ENCODE data around the gene CDIPT.
A peak's percentile ranks its signal among the peaks of the same experiment; 100 is the strongest.
"Not testable (repeated sequence)": the region's sequence is repeated elsewhere in the genome, so short reads cannot be mapped to it uniquely, and the experiment has no call there.

The CDIPT gene

GRCh38 chr16:29857133-29857760 lies 5.8 kb downstream of the CDIPT start:
- no peak for DNase-seq

- no peak for DNase-seq
These were observed 8.4 kb downstream of the CDIPT start for GRCh38 chr16:29854520-29855100.

GRCh38 chr16:29852654-29853053 lies 10.4 kb downstream of the CDIPT start:
- DNase-seq = no peak

GRCh38 chr16:29850998-29851397 lies 12.0 kb downstream of the CDIPT start:
- DNase-seq = no peak

GRCh38 chr16:29849505-29849904 lies 13.5 kb downstream of the CDIPT start:
- peak; percentile 17 for DNase-seq

GRCh38 chr16:29848420-29849297 lies 14.4 kb downstream of the CDIPT start:
- peak; percentile 77 for DNase-seq

DNA sequence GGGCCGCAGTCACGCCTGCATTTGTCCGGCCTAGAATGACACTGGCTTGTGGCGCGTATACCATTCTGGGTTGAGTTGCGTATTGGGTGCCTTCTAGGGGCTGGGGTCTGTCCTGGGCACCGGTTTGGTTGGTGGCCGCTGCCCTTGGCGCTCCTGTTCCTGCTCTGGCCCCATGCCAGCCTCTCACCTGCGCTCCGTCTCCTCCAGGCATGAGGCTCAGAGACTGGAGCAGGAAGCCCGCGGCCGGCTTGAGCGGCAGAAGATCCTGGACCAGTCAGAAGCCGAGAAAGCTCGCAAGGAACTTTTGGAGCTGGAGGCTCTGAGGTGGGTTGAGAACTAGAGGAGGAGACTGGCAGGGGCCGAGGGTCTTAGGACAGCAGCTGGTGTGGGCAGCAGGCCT lies 17.4 kb downstream of the CDIPT start:
- DNase-seq = no peak

DNA sequence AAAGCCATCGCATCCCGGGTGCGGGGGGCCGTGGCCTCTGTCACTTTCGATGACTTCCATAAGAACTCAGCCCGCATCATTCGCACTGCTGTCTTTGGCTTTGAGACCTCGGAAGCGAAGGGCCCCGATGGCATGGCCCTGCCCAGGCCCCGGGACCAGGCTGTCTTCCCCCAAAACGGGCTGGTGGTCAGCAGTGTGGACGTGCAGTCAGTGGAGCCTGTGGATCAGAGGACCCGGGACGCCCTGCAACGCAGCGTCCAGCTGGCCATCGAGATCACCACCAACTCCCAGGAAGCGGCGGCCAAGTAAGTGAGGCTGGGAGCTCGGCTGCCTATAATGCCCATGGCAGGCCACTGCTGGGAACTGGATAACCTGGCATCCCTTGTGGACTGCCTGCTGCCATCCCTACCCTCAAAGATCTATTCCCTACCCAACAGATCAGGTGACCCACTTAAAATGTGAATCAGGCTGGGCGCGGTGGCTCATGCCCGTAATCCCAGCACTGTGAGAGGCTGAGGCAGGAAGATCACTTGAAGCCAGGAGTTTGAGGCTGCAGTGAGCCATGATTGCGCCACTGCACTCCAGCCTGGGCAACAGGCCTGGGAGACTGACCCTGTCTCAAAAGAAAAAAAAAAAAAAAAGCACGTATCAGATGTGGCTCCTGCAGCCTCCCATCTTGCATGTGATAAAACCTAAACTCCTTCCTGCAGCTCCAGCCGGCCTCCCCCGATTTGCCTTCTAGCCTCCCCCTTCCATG lies 18.3 kb downstream of the CDIPT start:
- DNase-seq = no peak

GRCh38 chr16:29843931-29844330 lies 19.1 kb downstream of the CDIPT start:
- no peak for DNase-seq

DNA sequence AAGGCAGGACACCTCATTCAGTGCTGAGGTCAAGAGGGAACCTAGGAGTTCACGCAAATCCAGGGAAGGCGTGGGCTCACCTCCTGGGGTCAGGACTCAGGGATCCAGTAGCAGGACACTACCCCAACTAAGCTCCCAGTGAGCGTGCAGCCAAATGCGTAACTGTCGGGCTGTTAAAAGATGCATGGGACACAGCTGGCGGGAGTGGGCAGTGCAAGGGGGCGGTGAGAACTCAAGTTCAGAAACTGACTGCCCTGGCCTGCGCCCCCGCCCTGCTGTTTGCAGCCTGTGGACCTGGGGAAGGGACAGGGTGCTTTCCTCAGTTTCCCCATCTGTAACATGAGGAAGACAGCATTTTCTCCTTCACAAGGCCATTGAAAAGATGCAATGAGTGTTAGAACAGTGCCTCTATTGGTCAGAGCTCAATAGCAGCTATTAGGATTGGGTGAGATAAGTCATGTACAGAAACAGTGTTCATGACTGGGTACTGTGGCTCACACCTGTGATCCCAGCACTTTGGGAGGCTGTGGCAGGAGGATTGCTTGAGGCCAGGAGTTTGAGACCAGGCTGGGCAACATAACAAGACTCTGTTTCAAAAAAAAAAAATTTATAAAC lies 20.2 kb downstream of the CDIPT start:
- DNase-seq = no peak

GRCh38 chr16:29841631-29842030 lies 21.4 kb downstream of the CDIPT start:
- no peak for DNase-seq

GRCh38 chr16:29840240-29840639 lies 22.8 kb downstream of the CDIPT start:
- DNase-seq = no peak

DNA sequence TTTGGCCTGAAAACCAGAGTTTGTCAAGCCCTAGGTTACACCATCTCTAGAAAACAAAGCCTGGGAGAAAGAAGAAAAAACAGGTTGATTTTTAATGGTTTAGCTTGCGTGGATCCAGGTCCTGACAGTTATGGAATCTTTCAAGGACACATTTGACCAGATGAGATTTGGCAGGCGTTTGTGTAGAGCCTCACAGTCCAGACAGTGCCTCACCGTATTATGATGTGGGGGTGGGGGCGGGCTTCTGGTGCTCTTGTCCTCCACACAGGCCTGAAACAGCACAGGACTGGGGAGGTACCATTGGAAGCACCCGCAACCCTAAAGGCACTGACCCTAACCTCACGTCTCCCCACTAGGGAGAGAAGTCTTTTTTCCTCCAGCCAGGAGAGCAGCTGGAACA lies 23.2 kb downstream of the CDIPT start:
- no peak for DNase-seq

GRCh38 chr16:29837841-29838240 lies 25.2 kb downstream of the CDIPT start:
- DNase-seq = no peak

- DNase-seq = no peak
These were observed 26.4 kb downstream of the CDIPT start for GRCh38 chr16:29836623-29837022.

GRCh38 chr16:29835926-29836325 lies 27.1 kb downstream of the CDIPT start:
- DNase-seq = no peak

GRCh38 chr16:29834079-29834478 lies 28.9 kb downstream of the CDIPT start:
- no peak for DNase-seq

GRCh38 chr16:29833219-29833618 lies 29.8 kb downstream of the CDIPT start:
- DNase-seq = not testable (repeated sequence)

- no peak for DNase-seq
These were observed 31.5 kb downstream of the CDIPT start for GRCh38 chr16:29831490-29831889.

GRCh38 chr16:29830774-29831173 lies 32.3 kb downstream of the CDIPT start:
- DNase-seq = no peak

DNA sequence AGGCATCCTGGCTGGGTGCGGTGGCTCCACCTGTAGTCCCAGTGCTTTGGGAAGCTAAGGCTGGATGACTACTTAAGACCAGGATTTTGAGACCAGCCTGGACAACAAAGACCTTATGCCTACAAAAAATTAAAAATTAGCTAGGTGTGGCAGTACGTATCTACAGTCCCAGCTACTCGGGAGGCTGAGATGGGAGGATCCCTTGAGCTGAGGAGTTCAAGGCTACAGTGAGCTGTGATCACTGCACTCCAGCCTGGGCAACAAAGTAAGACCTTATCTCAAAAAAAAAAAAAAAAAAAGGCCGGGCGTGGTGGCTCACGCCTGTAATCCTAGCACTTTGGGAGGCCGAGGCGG lies 36.7 kb downstream of the CDIPT start:
- no peak for DNase-seq

GRCh38 chr16:29825145-29826044 lies 37.6 kb downstream of the CDIPT start:
- DNase-seq = peak; percentile 78
